Thyroid gland (tissue), 4 donors: ENCODE data around the gene MYLK.

Experiments used
- CTCF ChIP-seq, 6 experiments: fragments of 200-600 bp in 3 of 6; fragments of 450-650 bp in 3 of 6; sonication (generic) in 3 of 6; IDR thresholded peaks; one replicate each; pipeline ENCODE4 v1.5.1; 2016 to 2019; ENCODE audit warnings: antibody characterized with exemption in 6 of 6, mild to moderate bottlenecking in 2 of 6, inconsistent platforms in 1 of 6, moderate library complexity in 1 of 6
- POLR2A ChIP-seq, 2 donors: fragments of 450-650 bp; IDR thresholded peaks; one replicate each; pipeline ENCODE4 v1.6.1; 2017; ENCODE audit warnings: antibody characterized with exemption in 2 of 2, mild to moderate bottlenecking in 2 of 2, moderate library complexity in 1 of 2

DNA sequence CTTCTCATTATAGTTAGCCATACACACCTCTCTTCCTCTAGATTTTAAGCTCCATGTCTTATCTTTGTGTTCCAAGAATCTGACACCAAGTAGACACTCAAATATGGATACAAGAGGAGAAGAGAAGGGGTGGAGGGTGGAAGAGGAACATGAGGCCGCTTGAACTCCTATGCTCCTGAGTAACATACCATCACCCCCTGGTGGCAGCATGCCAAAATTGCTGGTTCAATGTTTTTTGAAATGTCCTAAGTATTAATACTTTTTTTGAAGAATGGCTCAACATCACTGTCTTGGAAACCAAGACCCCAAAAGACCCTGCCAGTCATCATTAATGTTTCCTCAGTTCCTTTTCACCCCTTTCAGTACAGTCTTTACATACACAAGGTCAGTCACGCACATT, 227.4 kb downstream of the MYLK start:
- TF ChIP-seq CTCF (IDR thresholded peaks at IDR 0.05): no peak
- no peak for TF ChIP-seq POLR2A (IDR thresholded peaks at IDR 0.05)
